ENCODE measurements around the gene AOAH.
"Not testable (repeated sequence)": the region's sequence is repeated elsewhere in the genome, so short reads cannot be mapped to it uniquely, and the experiment has no call there.

The AOAH gene

DNA sequence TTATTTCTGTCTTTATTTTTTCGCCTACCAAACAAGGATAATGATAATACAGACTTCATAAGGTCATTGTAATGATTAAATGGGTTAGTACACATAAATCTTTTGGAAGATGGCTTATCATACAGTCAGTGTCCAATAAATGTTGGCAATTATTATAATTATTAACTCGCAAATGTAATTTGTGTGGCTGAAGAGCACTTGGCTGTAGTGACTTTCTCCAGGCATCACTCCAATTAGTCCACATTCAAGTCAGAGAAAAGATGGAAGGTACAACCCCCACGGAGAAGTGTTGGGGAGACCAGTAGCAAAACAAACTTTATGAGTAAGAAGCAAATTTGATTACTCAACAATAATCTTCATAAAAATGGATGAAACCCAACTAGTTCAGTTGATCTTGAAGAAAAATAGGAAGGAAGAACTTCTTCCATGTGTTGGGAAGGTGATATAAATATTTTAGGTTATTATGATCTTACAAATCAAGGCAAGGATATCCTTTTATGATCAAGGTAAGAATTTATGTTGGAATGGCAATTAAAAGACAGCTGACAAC lies 5.1 kb downstream of the AOAH start:
- H3K27me3 ChIP-seq (replicated peaks; ENCODE audit: control insufficient read depth, insufficient read depth, low read length), result no peaks in the 10 kb centered on the region
- H3K4me1 ChIP-seq (ENCODE audit: control insufficient read depth, insufficient read depth, low read length), result no peaks in the 10 kb centered on the region
- no peak for DNase-seq (ENCODE audit: low read depth)
- H3K4me3 ChIP-seq (ENCODE audit: low read length), result no peak overlapping the region
- no peak overlapping the region for H3K9ac ChIP-seq (ENCODE audit: low read length)
- H3K36me3 ChIP-seq (ENCODE audit: control insufficient read depth, insufficient read depth, low read length, severe bottlenecking), result no peaks in the 10 kb centered on the region
- H3K9me3 ChIP-seq (ENCODE audit: control insufficient read depth, low read length), result no peaks in the 10 kb centered on the region

- no peaks in the 10 kb centered on the region for H3K27me3 ChIP-seq (replicated peaks; ENCODE audit: control insufficient read depth, insufficient read depth, low read length)
- H3K4me1 ChIP-seq (ENCODE audit: control insufficient read depth, insufficient read depth, low read length), result no peaks in the 10 kb centered on the region
- H3K36me3 ChIP-seq (ENCODE audit: control insufficient read depth, insufficient read depth, low read length, severe bottlenecking), result no peaks in the 10 kb centered on the region
- no peaks in the 10 kb centered on the region for H3K9me3 ChIP-seq (ENCODE audit: control insufficient read depth, low read length)
- H3K9ac ChIP-seq (ENCODE audit: low read length), result no peak overlapping the region
- no peak overlapping the region for H3K4me3 ChIP-seq (ENCODE audit: low read length)
- DNase-seq (ENCODE audit: low read depth), result no peak
Measured at GRCh38 chr7:36717586-36717985, 6.7 kb downstream of the AOAH start.

GRCh38 chr7:36716802-36717201 lies 7.5 kb downstream of the AOAH start:
- DNase-seq (ENCODE audit: low read depth); H3K36me3 ChIP-seq (ENCODE audit: control insufficient read depth, insufficient read depth, low read length, severe bottlenecking); H3K9me3 ChIP-seq (ENCODE audit: control insufficient read depth, low read length): not testable (repeated sequence)

GRCh38 chr7:36712015-36712414 lies 12.3 kb downstream of the AOAH start:
- Histone ChIP-seq H3K9me3 (ENCODE audit: control insufficient read depth, low read length) (peaks cover 2% of the 10 kb centered on the region), H3K4me3 (ENCODE audit: low read length) (no peak overlapping the region), H3K36me3 (ENCODE audit: control insufficient read depth, insufficient read depth, low read length, severe bottlenecking) (no peaks in the 10 kb centered on the region), H3K4me1 (ENCODE audit: control insufficient read depth, insufficient read depth, low read length) (no peaks in the 10 kb centered on the region), H3K9ac (ENCODE audit: low read length) (no peak overlapping the region), H3K27me3 (replicated peaks; ENCODE audit: control insufficient read depth, insufficient read depth, low read length) (no peaks in the 10 kb centered on the region)
- DNase-seq (ENCODE audit: low read depth), result no peak

More at GRCh38 chr7:36716802-36717201, 7.5 kb downstream of the AOAH start:
- not testable (repeated sequence) for H3K4me1 ChIP-seq (ENCODE audit: control insufficient read depth, insufficient read depth, low read length); H3K9ac ChIP-seq (ENCODE audit: low read length); H3K27me3 ChIP-seq (replicated peaks; ENCODE audit: control insufficient read depth, insufficient read depth, low read length); H3K4me3 ChIP-seq (ENCODE audit: low read length)

DNA sequence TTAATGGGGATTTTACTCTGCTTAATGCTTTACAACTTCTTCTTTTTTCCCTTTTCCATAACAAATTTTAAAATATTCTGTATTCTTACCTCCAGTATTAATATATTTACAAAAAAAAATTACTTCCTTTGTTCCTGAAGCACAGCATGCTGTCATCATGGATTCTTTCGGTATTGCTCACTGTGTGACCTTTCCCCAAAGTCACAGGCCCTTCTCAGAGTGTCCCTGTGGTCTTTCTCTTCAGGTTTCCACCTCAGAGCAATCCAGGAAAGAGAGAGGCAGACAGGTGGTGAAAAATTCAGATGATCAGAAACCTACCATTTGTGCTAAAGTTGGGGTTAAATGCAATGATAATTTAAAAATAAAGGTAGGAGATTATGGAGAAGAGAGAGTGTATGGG lies 13.0 kb downstream of the AOAH start:
- Histone ChIP-seq H3K9ac (ENCODE audit: low read length) (no peak overlapping the region), H3K4me1 (ENCODE audit: control insufficient read depth, insufficient read depth, low read length) (no peaks in the 10 kb centered on the region), H3K4me3 (ENCODE audit: low read length) (no peak overlapping the region), H3K36me3 (ENCODE audit: control insufficient read depth, insufficient read depth, low read length, severe bottlenecking) (no peaks in the 10 kb centered on the region), H3K9me3 (ENCODE audit: control insufficient read depth, low read length) (peaks cover 9% of the 10 kb centered on the region), H3K27me3 (replicated peaks; ENCODE audit: control insufficient read depth, insufficient read depth, low read length) (no peaks in the 10 kb centered on the region)
- DNase-seq (ENCODE audit: low read depth), result no peak

DNA sequence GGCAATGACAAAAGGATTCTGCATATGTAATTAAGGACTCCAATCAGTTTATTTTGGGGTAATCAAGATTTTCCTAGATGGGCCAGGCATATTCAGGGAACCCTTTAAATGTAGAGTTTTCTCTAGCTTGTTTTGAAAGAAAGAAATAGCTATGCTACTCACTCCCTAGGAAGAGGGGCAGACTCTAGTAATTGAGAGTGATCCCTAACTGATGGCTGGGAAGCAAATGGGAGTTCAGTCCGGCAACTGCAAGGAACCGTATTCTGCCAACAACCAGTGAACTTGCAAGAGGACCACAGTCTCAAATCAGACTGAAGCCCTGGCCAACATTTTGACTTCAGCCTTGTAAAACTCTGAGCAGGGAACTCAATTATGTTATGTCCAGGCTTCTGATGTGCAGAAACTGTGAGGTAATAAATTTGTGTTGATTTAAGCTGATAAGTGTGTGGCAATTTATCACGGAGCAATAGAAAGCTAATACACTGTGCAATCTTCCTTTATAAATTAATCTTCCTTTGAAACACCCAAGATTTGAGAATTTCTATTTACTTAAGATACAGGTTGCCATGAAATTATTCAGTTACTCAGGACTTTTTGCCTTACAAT lies 14.0 kb downstream of the AOAH start:
- Histone ChIP-seq H3K27me3 (replicated peaks; ENCODE audit: control insufficient read depth, insufficient read depth, low read length) (no peaks in the 10 kb centered on the region), H3K4me3 (ENCODE audit: low read length) (no peak overlapping the region), H3K36me3 (ENCODE audit: control insufficient read depth, insufficient read depth, low read length, severe bottlenecking) (no peaks in the 10 kb centered on the region), H3K9ac (ENCODE audit: low read length) (no peak overlapping the region), H3K9me3 (ENCODE audit: control insufficient read depth, low read length) (peaks cover 11% of the 10 kb centered on the region), H3K4me1 (ENCODE audit: control insufficient read depth, insufficient read depth, low read length) (no peaks in the 10 kb centered on the region)
- DNase-seq (ENCODE audit: low read depth), result no peak

DNA sequence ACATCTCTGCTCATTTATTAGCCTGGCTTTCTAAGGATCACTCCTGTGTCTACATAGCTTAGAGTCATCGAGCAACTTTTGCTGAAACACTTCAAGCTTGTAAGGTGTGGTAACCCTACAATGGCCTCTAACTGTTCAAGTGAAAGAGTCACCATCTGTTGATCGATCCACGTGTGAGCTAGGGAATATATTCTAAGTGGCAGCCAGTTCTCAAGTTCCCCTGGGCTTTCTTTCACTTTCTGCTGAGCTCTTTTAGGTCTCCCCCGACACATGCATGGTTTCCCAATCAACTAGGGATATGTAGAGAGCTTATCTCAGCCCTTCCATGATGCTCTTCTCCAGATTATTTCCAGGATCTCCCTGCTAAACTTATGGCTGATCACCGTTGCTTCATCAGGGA lies 15.5 kb downstream of the AOAH start:
- Histone ChIP-seq H3K27me3 (replicated peaks; ENCODE audit: control insufficient read depth, insufficient read depth, low read length) (no peaks in the 10 kb centered on the region), H3K36me3 (ENCODE audit: control insufficient read depth, insufficient read depth, low read length, severe bottlenecking) (no peaks in the 10 kb centered on the region)

DNA sequence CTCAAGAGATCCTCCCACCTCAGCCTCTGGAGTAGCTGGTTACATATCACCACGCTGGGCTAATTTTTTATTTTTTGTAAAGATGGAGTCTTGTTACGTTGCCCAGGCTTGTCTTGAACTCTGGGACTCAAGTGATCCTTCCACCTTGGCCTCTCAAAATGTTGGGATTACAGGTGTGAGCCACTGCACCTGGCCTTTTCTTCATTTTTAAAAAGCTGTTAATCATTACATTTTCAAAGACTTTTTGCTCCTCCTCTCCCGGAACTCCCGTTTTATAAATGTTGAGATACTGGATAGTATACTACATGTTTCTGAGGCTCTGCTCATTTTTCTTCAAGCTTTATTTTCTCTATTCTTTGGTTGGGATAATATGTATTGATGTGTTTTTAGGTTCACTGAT lies 16.4 kb downstream of the AOAH start:
- Histone ChIP-seq H3K9me3 (ENCODE audit: control insufficient read depth, low read length) (peaks cover 11% of the 10 kb centered on the region), H3K4me1 (ENCODE audit: control insufficient read depth, insufficient read depth, low read length) (no peaks in the 10 kb centered on the region), H3K36me3 (ENCODE audit: control insufficient read depth, insufficient read depth, low read length, severe bottlenecking) (no peaks in the 10 kb centered on the region), H3K27me3 (replicated peaks; ENCODE audit: control insufficient read depth, insufficient read depth, low read length) (no peaks in the 10 kb centered on the region), H3K4me3 (ENCODE audit: low read length) (no peak overlapping the region), H3K9ac (ENCODE audit: low read length) (no peak overlapping the region)
- DNase-seq (ENCODE audit: low read depth), result no peak

More for the DNA sequence above, 15.5 kb downstream of the AOAH start:
- Histone ChIP-seq H3K9me3 (ENCODE audit: control insufficient read depth, low read length) (peaks cover 11% of the 10 kb centered on the region), H3K9ac (ENCODE audit: low read length) (no peak overlapping the region), H3K4me1 (ENCODE audit: control insufficient read depth, insufficient read depth, low read length) (no peaks in the 10 kb centered on the region), H3K4me3 (ENCODE audit: low read length) (no peak overlapping the region)
- DNase-seq (ENCODE audit: low read depth), result no peak

DNA sequence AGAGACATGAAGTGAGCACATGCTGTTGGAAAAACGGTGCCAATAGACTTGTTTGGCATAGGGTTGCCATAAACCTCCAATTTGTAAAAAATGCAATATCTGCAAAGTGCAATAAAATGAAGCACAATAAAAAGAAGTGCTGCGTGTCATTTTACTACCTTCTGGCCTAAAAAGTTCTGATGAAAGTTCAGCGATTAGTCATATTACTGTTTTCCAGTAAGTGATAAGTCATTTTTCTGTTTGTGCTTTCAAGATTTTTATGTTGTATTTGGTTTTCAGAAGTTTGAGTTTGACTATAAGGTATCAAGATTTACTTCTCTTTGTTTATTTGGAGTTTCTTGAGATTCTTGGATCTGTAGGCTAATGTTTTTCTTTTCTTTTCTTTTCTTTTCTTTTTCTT lies 16.8 kb downstream of the AOAH start:
- Histone ChIP-seq H3K4me1 (ENCODE audit: control insufficient read depth, insufficient read depth, low read length) (no peaks in the 10 kb centered on the region), H3K27me3 (replicated peaks; ENCODE audit: control insufficient read depth, insufficient read depth, low read length) (no peaks in the 10 kb centered on the region), H3K9ac (ENCODE audit: low read length) (no peak overlapping the region), H3K9me3 (ENCODE audit: control insufficient read depth, low read length) (peaks cover 11% of the 10 kb centered on the region), H3K4me3 (ENCODE audit: low read length) (no peak overlapping the region), H3K36me3 (ENCODE audit: control insufficient read depth, insufficient read depth, low read length, severe bottlenecking) (no peaks in the 10 kb centered on the region)
- no peak for DNase-seq (ENCODE audit: low read depth)

DNA sequence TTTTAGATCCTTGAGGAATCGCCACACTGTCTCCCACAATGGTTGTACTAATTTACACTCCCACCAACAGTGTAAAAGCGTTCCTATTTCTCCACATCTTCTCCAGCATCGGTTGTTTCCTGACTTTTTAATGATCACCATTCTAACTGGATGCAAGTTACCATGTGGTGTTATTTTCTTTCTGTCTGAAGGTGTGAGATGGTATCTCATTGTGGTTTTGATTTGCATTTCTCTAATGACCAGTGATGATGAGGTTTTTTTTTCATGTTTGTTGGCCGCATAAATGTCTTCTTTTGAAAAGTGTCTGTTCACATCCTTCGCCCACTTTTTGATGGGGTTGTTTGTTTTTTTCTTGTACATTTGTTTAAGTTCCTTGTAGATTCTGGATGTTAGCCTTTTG lies 20.4 kb downstream of the AOAH start:
- not testable (repeated sequence) for H3K4me3 ChIP-seq (ENCODE audit: low read length); H3K9me3 ChIP-seq (ENCODE audit: control insufficient read depth, low read length); H3K4me1 ChIP-seq (ENCODE audit: control insufficient read depth, insufficient read depth, low read length); H3K36me3 ChIP-seq (ENCODE audit: control insufficient read depth, insufficient read depth, low read length, severe bottlenecking); DNase-seq (ENCODE audit: low read depth); H3K9ac ChIP-seq (ENCODE audit: low read length); H3K27me3 ChIP-seq (replicated peaks; ENCODE audit: control insufficient read depth, insufficient read depth, low read length)

- no peaks in the 10 kb centered on the region for H3K36me3 ChIP-seq (ENCODE audit: control insufficient read depth, insufficient read depth, low read length, severe bottlenecking)
- peaks cover 18% of the 10 kb centered on the region for H3K27me3 ChIP-seq (replicated peaks; ENCODE audit: control insufficient read depth, insufficient read depth, low read length)
- no peak overlapping the region for H3K9ac ChIP-seq (ENCODE audit: low read length)
- no peaks in the 10 kb centered on the region for H3K9me3 ChIP-seq (ENCODE audit: control insufficient read depth, low read length)
- DNase-seq (ENCODE audit: low read depth), result no peak
- H3K4me1 ChIP-seq (ENCODE audit: control insufficient read depth, insufficient read depth, low read length), result no peaks in the 10 kb centered on the region
- no peak overlapping the region for H3K4me3 ChIP-seq (ENCODE audit: low read length)
Measured at GRCh38 chr7:36692456-36692855, 31.8 kb downstream of the AOAH start.

GRCh38 chr7:36691983-36692382 lies 32.3 kb downstream of the AOAH start:
- H3K9me3 ChIP-seq (ENCODE audit: control insufficient read depth, low read length), result no peaks in the 10 kb centered on the region
- H3K36me3 ChIP-seq (ENCODE audit: control insufficient read depth, insufficient read depth, low read length, severe bottlenecking), result no peaks in the 10 kb centered on the region
- DNase-seq (ENCODE audit: low read depth), result no peak
- no peaks in the 10 kb centered on the region for H3K4me1 ChIP-seq (ENCODE audit: control insufficient read depth, insufficient read depth, low read length)
- H3K9ac ChIP-seq (ENCODE audit: low read length), result no peak overlapping the region
- H3K27me3 ChIP-seq (replicated peaks; ENCODE audit: control insufficient read depth, insufficient read depth, low read length), result peaks cover 18% of the 10 kb centered on the region
- H3K4me3 ChIP-seq (ENCODE audit: low read length), result no peak overlapping the region

Data from adipocyte (in vitro differentiated cells).